Muscle layer of duodenum (tissue), 2 donors: Measurements from ENCODE around the gene FOXK1.
"Not testable (repeated sequence)": the region's sequence is repeated elsewhere in the genome, so short reads cannot be mapped to it uniquely, and the experiment has no call there.

ENCODE experiments used
- H3K27ac ChIP-seq: one replicate; pipeline ENCODE4 v1.7.0; 2013; ENCODE audit warnings: mild to moderate bottlenecking, low read length
- H3K27me3 ChIP-seq: one replicate; pipeline ENCODE4 v1.7.0; 2013; ENCODE audit warnings: low read depth, mild to moderate bottlenecking, control low read depth, low read length
- H3K36me3 ChIP-seq, 2 donors: one replicate each; pipeline ENCODE4 v1.7.0; 2013; ENCODE audit warnings: low read length in 2 of 2, control low read depth in 1 of 2, mild to moderate bottlenecking in 1 of 2; ENCODE audit not compliant: insufficient read depth in 2 of 2, control insufficient read depth in 1 of 2
- H3K4me1 ChIP-seq, 2 donors: one replicate each; pipeline ENCODE4 v1.7.0; 2013; ENCODE audit warnings: low read length in 2 of 2, mild to moderate bottlenecking in 2 of 2, control low read depth in 1 of 2, moderate library complexity in 1 of 2; ENCODE audit not compliant: insufficient read depth in 2 of 2, control insufficient read depth in 1 of 2
- H3K4me3 ChIP-seq, 2 donors: one replicate each; pipeline ENCODE4 v1.7.0; 2013; ENCODE audit warnings: low read length in 2 of 2, low read depth in 1 of 2, mild to moderate bottlenecking in 1 of 2
- H3K9me3 ChIP-seq, 2 donors: one replicate each; pipeline ENCODE4 v1.7.0; 2013; ENCODE audit warnings: low read length in 2 of 2, control low read depth in 1 of 2, mild to moderate bottlenecking in 1 of 2; ENCODE audit not compliant: control insufficient read depth in 1 of 2
- donor health status: healthy.

FOXK1 gene

GRCh38 chr7:4791101-4791737 lies 109.1 kb downstream of the FOXK1 start:
- H3K27ac ChIP-seq: no peak overlapping the region
- no peaks in the 10 kb centered on the region for H3K9me3 ChIP-seq
- no peaks in the 10 kb centered on the region for H3K27me3 ChIP-seq
- peaks cover 0 to 12% of the 10 kb centered on the region in 2 donors for H3K4me1 ChIP-seq
- peaks cover 8 to 51% of the 10 kb centered on the region in 2 donors for H3K36me3 ChIP-seq
- H3K4me3 ChIP-seq: no peak overlapping the region

GRCh38 chr7:4791738-4792536 lies 109.8 kb downstream of the FOXK1 start:
- H3K27ac ChIP-seq: no peak overlapping the region
- H3K36me3 ChIP-seq: peaks cover 4 to 44% of the 10 kb centered on the region in 2 donors
- H3K4me3 ChIP-seq: peak overlapping the region; percentile 44 to 74

GRCh38 chr7:4792537-4793126 lies 110.5 kb downstream of the FOXK1 start:
- no peak overlapping the region for H3K27ac ChIP-seq
- peaks cover 4 to 37% of the 10 kb centered on the region in 2 donors for H3K36me3 ChIP-seq
- H3K27me3 ChIP-seq: no peaks in the 10 kb centered on the region
- H3K9me3 ChIP-seq: no peaks in the 10 kb centered on the region
- peak overlapping the region; percentile 44 to 74 for H3K4me3 ChIP-seq
- H3K4me1 ChIP-seq: peaks cover 0 to 12% of the 10 kb centered on the region in 2 donors

More at GRCh38 chr7:4791738-4792536, 109.8 kb downstream of the FOXK1 start:
- Histone ChIP-seq H3K9me3 (no peaks in the 10 kb centered on the region), H3K27me3 (no peaks in the 10 kb centered on the region), H3K4me1 (peaks cover 0 to 12% of the 10 kb centered on the region in 2 donors)

GRCh38 chr7:4793385-4793993 lies 111.4 kb downstream of the FOXK1 start:
- H3K27me3 ChIP-seq, H3K4me3 ChIP-seq, H3K27ac ChIP-seq, H3K9me3 ChIP-seq: not testable (repeated sequence)
- Histone ChIP-seq H3K36me3 (peaks cover 1 to 29% of the 10 kb centered on the region in 2 donors), H3K4me1 (peaks cover 0 to 17% of the 10 kb centered on the region in 2 donors)

- peaks cover 0 to 19% of the 10 kb centered on the region in 2 donors for H3K4me1 ChIP-seq
- H3K36me3 ChIP-seq: peaks cover 0 to 22% of the 10 kb centered on the region in 2 donors
- not testable (repeated sequence) for H3K27ac ChIP-seq, H3K9me3 ChIP-seq, H3K27me3 ChIP-seq, H3K4me3 ChIP-seq
Observed at GRCh38 chr7:4794171-4794570, 112.1 kb downstream of the FOXK1 start.

GRCh38 chr7:4794591-4795350 lies 112.7 kb downstream of the FOXK1 start:
- Histone ChIP-seq H3K27ac (no peak overlapping the region), H3K36me3 (peaks cover 0 to 16% of the 10 kb centered on the region in 2 donors), H3K4me1 (peaks cover 0 to 19% of the 10 kb centered on the region in 2 donors), H3K4me3 (no peak overlapping the region), H3K9me3 (no peaks in the 10 kb centered on the region), H3K27me3 (no peaks in the 10 kb centered on the region)

GRCh38 chr7:4796453-4796852 lies 114.4 kb downstream of the FOXK1 start:
- Histone ChIP-seq H3K4me3 (no peak overlapping the region), H3K4me1 (peaks cover 0 to 19% of the 10 kb centered on the region in 2 donors), H3K9me3 (no peaks in the 10 kb centered on the region), H3K36me3 (peaks cover 0 to 3% of the 10 kb centered on the region in 2 donors), H3K27me3 (no peaks in the 10 kb centered on the region), H3K27ac (no peak overlapping the region)

GRCh38 chr7:4797858-4798705 lies 116.0 kb downstream of the FOXK1 start:
- no peaks in the 10 kb centered on the region for H3K9me3 ChIP-seq
- H3K4me3 ChIP-seq: no peak overlapping the region

GRCh38 chr7:4798706-4799235 lies 116.7 kb downstream of the FOXK1 start:
- no peak overlapping the region for H3K4me3 ChIP-seq
- no peaks in the 10 kb centered on the region for H3K27me3 ChIP-seq
- peaks cover 0 to 6% of the 10 kb centered on the region in 2 donors for H3K4me1 ChIP-seq
- H3K36me3 ChIP-seq: no peaks in the 10 kb centered on the region
- no peak overlapping the region for H3K27ac ChIP-seq
- H3K9me3 ChIP-seq: no peaks in the 10 kb centered on the region

More at GRCh38 chr7:4797858-4798705, 116.0 kb downstream of the FOXK1 start:
- Histone ChIP-seq H3K36me3 (no peaks in the 10 kb centered on the region), H3K27ac (no peak overlapping the region), H3K4me1 (peaks cover 0 to 7% of the 10 kb centered on the region in 2 donors), H3K27me3 (no peaks in the 10 kb centered on the region)
